ENCODE data around the gene AHNAK2.

AHNAK2 gene

GRCh38 chr14:104936361-104937155, 41.6 kb downstream of the AHNAK2 start:
- DNase-seq, result no peak

GRCh38 chr14:104935955-104936354, 42.2 kb downstream of the AHNAK2 start:
- DNase-seq, result no peak

DNA sequence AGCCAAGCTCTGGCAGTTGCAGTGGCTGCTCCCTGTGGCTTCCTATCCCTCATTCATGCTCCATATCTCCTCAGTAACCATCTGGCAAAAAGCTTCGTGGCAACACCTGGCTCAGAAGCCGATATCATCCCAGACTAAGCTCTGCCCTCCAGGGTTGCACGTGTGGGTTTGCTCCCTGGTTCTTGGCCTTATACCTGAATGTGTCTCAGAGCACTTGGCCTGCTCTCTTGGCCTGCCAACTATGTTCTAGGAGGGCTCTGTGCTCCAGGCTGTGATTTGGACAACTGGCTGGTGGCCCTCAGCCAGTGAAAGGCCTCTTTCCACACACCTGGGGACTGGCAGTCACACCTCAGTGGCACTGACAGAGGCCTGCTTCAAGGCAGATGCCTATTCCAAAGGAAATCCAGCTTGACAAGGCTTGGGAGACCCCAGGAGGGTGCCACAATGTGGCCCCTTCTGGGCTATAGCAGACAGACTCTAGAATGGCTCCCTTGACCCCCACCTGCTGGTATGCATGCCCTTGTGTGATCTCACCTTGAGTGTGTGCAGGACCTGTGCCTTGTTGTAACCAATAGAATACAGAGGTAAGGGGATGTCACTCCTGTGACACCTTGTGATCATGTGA, 43.0 kb downstream of the AHNAK2 start:
- no peak for DNase-seq

DNA sequence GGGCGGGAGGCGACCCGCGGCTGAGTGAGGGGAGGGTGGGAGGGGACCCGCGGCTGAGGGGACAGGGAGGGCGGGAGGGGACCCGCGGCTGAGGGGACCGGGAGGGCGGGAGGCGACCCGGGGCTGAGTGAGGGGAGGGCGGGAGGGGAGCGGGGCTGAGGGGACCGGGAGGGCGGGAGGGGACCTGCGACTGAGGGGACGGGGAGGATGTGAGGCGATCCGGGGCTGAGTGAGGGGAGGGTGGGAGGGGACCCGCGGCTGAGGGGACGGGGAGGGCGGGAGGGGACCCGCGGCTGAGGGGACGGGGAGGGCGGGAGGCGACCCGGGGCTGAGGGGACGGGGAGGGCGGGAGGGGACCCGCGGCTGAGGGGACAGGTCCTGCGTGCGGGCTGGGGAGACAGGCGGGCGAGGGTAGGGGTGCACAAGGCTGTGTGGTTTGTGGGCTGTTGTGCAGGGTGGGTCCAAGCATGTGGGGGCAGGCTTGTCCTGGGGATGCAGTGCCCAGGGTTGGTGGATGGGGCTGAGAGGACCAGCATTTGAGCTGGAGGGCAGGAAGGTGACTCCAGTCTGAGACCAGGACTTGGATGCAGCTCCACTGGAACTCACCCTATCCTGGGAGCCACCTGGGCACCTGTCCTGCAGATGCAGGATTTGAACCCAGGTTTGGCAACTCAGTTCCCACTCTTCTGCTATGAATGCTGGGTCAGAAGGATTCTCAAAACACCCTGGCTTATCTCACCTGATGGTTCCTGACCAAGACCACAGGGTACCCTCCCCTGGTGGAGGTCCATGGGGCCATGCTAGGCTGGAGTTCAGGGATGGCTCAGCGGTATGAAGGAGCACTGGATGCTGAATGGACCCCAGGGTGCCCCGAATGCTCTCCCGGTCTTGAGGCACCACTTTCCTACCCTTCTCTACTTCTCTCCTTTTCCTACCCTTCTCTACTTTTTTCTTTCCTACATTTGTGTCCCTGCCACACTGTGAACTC, 44.1 kb downstream of the AHNAK2 start:
- no peak for DNase-seq

- peak; percentile 91 for DNase-seq
Measured at GRCh38 chr14:104932676-104933631, 45.2 kb downstream of the AHNAK2 start.

GRCh38 chr14:104931771-104932675, 46.2 kb downstream of the AHNAK2 start:
- DNase-seq, result no peak

GRCh38 chr14:104931304-104931770, 46.8 kb downstream of the AHNAK2 start:
- no peak for DNase-seq

GRCh38 chr14:104930526-104931303, 47.5 kb downstream of the AHNAK2 start:
- DNase-seq, result no peak

DNA sequence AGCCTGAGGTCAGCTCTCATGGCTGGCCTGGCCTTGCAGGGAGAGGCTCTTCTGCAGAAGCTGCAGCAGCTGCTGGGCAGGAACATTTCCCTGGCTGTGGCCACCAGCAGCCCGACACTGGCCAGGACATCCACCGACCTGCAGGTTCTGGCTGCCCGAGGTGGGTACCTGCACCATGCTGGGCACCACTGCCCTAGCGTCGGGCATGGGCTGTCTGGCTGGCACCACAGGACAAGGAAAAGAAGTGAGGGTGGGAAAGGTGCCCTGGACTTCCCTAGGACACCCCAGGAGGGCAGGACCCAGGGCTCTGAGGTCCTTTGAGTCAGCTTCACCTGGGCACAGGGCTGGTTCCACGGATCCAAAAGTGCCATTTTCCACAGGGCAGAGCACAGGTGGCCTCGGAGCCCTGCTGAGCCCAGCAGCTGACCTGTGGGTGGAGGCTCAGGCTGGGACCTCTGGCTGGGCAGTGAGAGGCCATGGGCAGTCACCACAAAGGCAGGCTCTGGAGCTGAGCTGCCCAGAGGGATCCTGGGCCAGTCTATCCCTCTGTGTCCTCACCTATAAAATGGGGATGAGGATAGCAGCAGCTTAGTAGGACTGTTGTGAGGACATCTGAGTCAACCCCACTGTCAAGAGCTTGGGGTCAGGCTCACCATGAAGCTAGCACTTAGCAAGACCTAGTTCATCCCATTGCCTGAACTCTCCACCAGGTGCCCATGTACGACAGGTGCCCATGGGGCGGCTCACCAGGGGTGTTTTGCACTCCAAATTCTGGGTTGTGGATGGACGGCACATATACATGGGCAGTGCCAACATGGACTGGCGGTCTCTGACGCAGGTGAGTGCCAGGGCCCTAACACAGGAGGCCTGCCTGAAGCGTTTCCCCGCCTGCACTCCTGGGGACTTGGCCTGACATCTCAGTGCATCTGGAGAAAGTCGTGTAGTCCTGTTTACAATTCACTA, 48.6 kb downstream of the AHNAK2 start:
- DNase-seq, result no peak

GRCh38 chr14:104928391-104929133, 49.6 kb downstream of the AHNAK2 start:
- no peak for DNase-seq

DNA sequence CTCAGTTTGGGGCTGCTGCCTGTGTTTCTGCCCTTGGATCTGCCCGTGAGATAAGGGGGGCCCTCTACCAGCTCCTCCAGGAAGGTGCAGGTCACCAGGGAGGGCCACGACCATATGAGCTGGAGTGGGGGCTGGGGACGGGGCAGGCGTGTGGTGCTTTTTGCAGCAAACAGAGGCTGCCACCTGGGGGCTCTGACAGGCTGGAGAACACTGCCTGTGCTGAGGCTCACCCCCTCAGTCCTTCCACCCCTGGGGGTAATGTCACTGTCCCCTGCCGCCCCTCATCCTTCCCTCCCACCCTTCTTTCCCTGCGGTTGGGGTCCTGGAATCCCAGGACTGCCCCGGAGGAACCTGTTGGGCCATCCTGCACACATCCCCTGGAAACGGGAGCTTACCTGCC, 50.3 kb downstream of the AHNAK2 start:
- DNase-seq, result no peak

- no peak for DNase-seq
Measured at GRCh38 chr14:104927432-104927816, 50.8 kb downstream of the AHNAK2 start.

DNA sequence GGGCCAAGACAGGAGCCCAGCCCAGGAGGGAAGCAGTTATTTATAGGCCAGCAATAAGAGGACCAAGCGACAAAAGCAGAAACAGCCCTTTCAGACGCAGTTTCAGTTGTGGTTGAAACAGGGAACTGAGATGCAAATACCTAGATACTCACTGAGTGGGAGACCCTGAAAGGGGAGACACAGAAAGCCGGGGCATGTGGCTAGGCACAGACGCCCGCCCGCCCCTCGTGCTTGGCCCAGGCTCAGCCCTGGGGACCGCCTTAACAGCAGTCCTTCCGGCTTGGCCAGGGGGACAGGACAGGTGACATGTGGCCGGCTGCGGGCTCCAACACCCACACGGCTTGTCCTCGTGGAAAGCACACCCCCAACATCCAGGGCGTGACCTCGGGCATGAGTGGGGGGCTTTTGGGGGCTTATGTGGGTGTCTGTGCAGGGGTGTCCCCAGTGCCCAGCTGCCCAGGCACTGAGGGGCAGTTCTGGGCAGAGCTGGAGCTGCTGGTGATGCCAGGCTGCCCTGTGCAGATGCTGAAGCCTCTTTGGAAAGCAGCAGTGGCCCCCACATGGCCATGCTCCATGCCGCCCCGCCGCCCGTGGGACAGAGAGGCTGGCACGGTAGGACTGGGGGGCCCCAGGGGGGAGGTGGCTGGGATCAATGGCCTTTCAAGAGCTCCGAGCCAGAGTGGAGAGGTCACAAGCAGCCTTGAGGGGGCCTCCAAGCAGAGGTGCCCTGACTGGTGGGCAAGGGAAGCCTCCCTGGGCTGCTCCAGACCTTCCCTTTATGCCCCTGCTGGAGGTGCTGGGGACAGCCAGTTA, 51.3 kb downstream of the AHNAK2 start:
- DNase-seq, result peak; percentile 77

- no peak for DNase-seq
Measured at GRCh38 chr14:104925855-104926609, 52.1 kb downstream of the AHNAK2 start.

DNA sequence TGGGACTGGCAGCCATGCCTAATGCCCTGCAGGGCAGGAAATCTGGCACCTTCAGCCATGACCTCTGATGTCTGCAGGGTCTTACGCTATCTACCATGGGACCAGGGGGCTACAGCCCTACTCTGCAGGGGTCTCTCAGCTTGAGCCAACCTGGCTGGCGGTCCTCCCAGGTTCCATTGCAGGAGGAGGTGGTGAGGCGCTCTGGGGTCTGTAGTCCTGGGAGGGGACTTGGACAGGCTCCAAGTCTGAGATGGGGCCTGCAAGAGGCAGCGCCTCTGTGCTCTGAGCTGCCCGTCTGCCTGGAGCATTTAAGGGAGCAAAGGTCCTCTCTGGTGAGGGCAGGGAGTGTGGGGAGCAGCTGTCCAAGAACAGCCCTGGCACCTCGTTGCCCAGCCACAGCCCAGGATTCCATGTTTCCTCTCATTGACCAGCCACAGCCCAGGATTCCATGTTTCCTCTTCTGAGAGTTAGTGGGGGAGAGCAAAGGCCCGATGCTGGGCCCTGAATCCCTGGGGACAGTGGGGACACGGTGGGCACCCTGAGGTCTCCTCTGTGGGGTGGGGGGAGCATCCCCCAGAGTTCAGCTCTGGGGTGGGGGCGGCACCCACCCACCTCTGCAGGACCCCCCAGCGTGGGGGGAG, 52.8 kb downstream of the AHNAK2 start:
- DNase-seq, result no peak
